K562 (cell line): ENCODE data around the gene PEX3. TPM values are rescaled to one million over a fixed set of nuclear protein-coding genes. Genes with fewer than 3 reads are reported as not detected.

ENCODE experiments used
- ARID2 ChIP-seq: fragments of 450-650 bp; IDR thresholded peaks from 2 replicates; pipeline ENCODE4 v1.6.1; 2017; ENCODE audit warnings: antibody characterized with exemption, mild to moderate bottlenecking
- BCOR ChIP-seq: fragments of 450-650 bp; IDR thresholded peaks from 2 replicates; pipeline ENCODE4 v1.6.1; 2016
- CBFA2T2 ChIP-seq: fragments of 450-650 bp; conservative IDR thresholded peaks from 2 replicates; pipeline ENCODE4 v1.6.1; 2017; ENCODE audit warnings: mild to moderate bottlenecking
- CTBP1 ChIP-seq: fragments of 450-650 bp; IDR thresholded peaks from 2 replicates; pipeline ENCODE4 v1.6.1; 2016; ENCODE audit warnings: borderline replicate concordance
- GABPB2 ChIP-seq: fragments of 250-450 bp; sonication (Bioruptor Pico); conservative IDR thresholded peaks from 2 replicates; pipeline ENCODE4 v1.5.1; 2021; ENCODE audit warnings: mild to moderate bottlenecking
- MBD2 ChIP-seq: sonication (generic); IDR thresholded peaks from 2 replicates; pipeline ENCODE4 v1.6.1; 2016; ENCODE audit warnings: low read depth, borderline replicate concordance
- MTA3 ChIP-seq: fragments of 450-650 bp; formaldehyde crosslinking; IDR thresholded peaks from 2 replicates; pipeline ENCODE4 v1.6.1; 2017; ENCODE audit warnings: mild to moderate bottlenecking, borderline replicate concordance
- PHB ChIP-seq: fragments of 250-450 bp; sonication (Bioruptor Pico); IDR thresholded peaks from 2 replicates; pipeline ENCODE4 v1.5.0; 2021
- PHB2 ChIP-seq: fragments of 450-650 bp; IDR thresholded peaks from 2 replicates; pipeline ENCODE4 v1.6.1; 2017; ENCODE audit warnings: low read depth
- RHOXF2B ChIP-seq: fragments of 250-450 bp; sonication (Bioruptor Pico); conservative IDR thresholded peaks from 2 replicates; pipeline ENCODE4 v1.5.1; 2021
- SFPQ ChIP-seq: fragments of 200-400 bp; formaldehyde crosslinking; IDR thresholded peaks from 2 replicates; pipeline ENCODE4 v1.6.1; 2017; ENCODE audit warnings: mild to moderate bottlenecking, low read depth, low read length, moderate library complexity
- TEAD4 ChIP-seq, 2 experiments: sonication (generic) in 1 of 2; formaldehyde crosslinking in 1 of 2; IDR thresholded peaks; 2 replicates each; pipeline versions ENCODE4 v1.6.1 to v1.8.0; 2012 to 2022; ENCODE audit warnings: borderline replicate concordance in 1 of 2, inconsistent platforms in 1 of 2, low read length in 1 of 2, mild to moderate bottlenecking in 1 of 2, missing genetic modification reagents in 1 of 2
- VEZF1 ChIP-seq: fragments of 200-800 bp; sonication (Bioruptor generic); IDR thresholded peaks from 2 replicates; pipeline ENCODE4 v1.6.1; 2017; ENCODE audit warnings: missing genetic modification characterization, missing compliant biosample characterization
- ZNF668 ChIP-seq: fragments of 250-450 bp; sonication (Bioruptor Pico); IDR thresholded peaks from 2 replicates; pipeline ENCODE4 v1.8.0; 2022; ENCODE audit warnings: mild to moderate bottlenecking, inconsistent platforms
- ZNF696 ChIP-seq: fragments of 250-450 bp; sonication (Bioruptor Pico); conservative IDR thresholded peaks from 2 replicates; pipeline ENCODE4 v1.4.0; 2020; ENCODE audit warnings: mild to moderate bottlenecking, moderate library complexity
- ZNF699 ChIP-seq: fragments of 250-450 bp; sonication (Bioruptor Pico); IDR thresholded peaks from 2 replicates; pipeline ENCODE4 v1.8.0; 2021; ENCODE audit warnings: mild to moderate bottlenecking, moderate library complexity; ENCODE audit not compliant: insufficient replicate concordance
- polyA plus RNA-seq, 8 experiments: library from polyadenylated mRNA; depleted of rRNA in 4 of 8; stranded (reverse) in 5 of 8; unstranded in 3 of 8; fragments of >200 nt; fragmentation: Nextera tagmentation in 2 of 8; fragmentation: Illumina TruSeq in 1 of 8; extraction: Ambion mirVana in 2 of 8; extraction: Trizol in 1 of 8; gene quantifications; 2 replicates each; pipeline versions ENCODE4 v1.2.1 to v1.2.3, GENCODE V29; 2011 to 2014; ENCODE audit warnings: inconsistent platforms in 1 of 8, missing spikeins in 1 of 8
- total RNA-seq, 7 experiments: library from RNA; depleted of rRNA in 6 of 7; stranded (reverse); fragments of >200 nt in 6 of 7; fragmentation: Illumina TruSeq in 2 of 7; extraction: Trizol in 2 of 7; gene quantifications; 2 replicates each; pipeline versions ENCODE4 v1.2.1 to v1.2.3, GENCODE V29; 2011 to 2021; ENCODE audit warnings: low replicate concordance in 1 of 7
- TF ChIP-seq, protein P1 (sequence below): sonication (generic); formaldehyde crosslinking; IDR thresholded peaks from 2 replicates; pipeline ENCODE4 v1.5.0; 2020; ENCODE audit warnings: missing genetic modification reagents
- TF ChIP-seq, protein P2 (sequence below): sonication (generic); formaldehyde crosslinking; IDR thresholded peaks from 2 replicates; pipeline ENCODE4 v1.8.0; 2023; ENCODE audit warnings: mild to moderate bottlenecking, missing genetic modification reagents
- TF ChIP-seq, protein P3 (sequence below): fragments of 450-650 bp; IDR thresholded peaks from 2 replicates; pipeline ENCODE4 v1.7.1; 2018; ENCODE audit warnings: mild to moderate bottlenecking, low read depth; ENCODE audit not compliant: partially characterized antibody

PEX3 gene
- total and polyA plus RNA-seq, 9 of the 15 experiments (the other 6 are each of a cell fraction or from before 2014, with no cell fraction given), result 17.3 to 69.6 (median 32.7) TPM

GRCh38 chr6:143450453-143451371 is at the start of gene PEX3, which contains the start of gene ADAT2 (continued):
- TF ChIP-seq, protein P1, sequence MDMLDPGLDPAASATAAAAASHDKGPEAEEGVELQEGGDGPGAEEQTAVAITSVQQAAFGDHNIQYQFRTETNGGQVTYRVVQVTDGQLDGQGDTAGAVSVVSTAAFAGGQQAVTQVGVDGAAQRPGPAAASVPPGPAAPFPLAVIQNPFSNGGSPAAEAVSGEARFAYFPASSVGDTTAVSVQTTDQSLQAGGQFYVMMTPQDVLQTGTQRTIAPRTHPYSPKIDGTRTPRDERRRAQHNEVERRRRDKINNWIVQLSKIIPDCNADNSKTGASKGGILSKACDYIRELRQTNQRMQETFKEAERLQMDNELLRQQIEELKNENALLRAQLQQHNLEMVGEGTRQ (CRISPR knock-in tag), result no peak
- no peak for TF ChIP-seq PHB2
- no peak for TF ChIP-seq PHB (CRISPR knock-in tag)
- TF ChIP-seq ZNF668 (CRISPR knock-in tag), result no peak
- peak; percentile 62 for TF ChIP-seq VEZF1 (CRISPR knock-in tag)
- TF ChIP-seq ZNF699 (CRISPR knock-in tag), result no peak
- TF ChIP-seq GABPB2 (CRISPR knock-in tag), result no peak
- no peak for TF ChIP-seq SFPQ
- peak; percentile 93 for TF ChIP-seq MBD2
- peak; percentile 55 for TF ChIP-seq TEAD4 (IDR thresholded peaks at IDR 0.05; ENCODE audit: low read length)
- TF ChIP-seq TEAD4 (CRISPR knock-in tag; IDR thresholded peaks at IDR 0.05; ENCODE audit: borderline replicate concordance), result no peak
- no peak for TF ChIP-seq ZNF696 (CRISPR knock-in tag)
- TF ChIP-seq, protein P2, sequence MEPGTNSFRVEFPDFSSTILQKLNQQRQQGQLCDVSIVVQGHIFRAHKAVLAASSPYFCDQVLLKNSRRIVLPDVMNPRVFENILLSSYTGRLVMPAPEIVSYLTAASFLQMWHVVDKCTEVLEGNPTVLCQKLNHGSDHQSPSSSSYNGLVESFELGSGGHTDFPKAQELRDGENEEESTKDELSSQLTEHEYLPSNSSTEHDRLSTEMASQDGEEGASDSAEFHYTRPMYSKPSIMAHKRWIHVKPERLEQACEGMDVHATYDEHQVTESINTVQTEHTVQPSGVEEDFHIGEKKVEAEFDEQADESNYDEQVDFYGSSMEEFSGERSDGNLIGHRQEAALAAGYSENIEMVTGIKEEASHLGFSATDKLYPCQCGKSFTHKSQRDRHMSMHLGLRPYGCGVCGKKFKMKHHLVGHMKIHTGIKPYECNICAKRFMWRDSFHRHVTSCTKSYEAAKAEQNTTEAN (CRISPR knock-in tag), result peak; percentile 75; the same call in 1 of the 2 replicates
- TF ChIP-seq, protein P3, sequence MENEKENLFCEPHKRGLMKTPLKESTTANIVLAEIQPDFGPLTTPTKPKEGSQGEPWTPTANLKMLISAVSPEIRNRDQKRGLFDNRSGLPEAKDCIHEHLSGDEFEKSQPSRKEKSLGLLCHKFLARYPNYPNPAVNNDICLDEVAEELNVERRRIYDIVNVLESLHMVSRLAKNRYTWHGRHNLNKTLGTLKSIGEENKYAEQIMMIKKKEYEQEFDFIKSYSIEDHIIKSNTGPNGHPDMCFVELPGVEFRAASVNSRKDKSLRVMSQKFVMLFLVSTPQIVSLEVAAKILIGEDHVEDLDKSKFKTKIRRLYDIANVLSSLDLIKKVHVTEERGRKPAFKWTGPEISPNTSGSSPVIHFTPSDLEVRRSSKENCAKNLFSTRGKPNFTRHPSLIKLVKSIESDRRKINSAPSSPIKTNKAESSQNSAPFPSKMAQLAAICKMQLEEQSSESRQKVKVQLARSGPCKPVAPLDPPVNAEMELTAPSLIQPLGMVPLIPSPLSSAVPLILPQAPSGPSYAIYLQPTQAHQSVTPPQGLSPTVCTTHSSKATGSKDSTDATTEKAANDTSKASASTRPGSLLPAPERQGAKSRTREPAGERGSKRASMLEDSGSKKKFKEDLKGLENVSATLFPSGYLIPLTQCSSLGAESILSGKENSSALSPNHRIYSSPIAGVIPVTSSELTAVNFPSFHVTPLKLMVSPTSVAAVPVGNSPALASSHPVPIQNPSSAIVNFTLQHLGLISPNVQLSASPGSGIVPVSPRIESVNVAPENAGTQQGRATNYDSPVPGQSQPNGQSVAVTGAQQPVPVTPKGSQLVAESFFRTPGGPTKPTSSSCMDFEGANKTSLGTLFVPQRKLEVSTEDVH, result peak; percentile 74
- no peak for TF ChIP-seq RHOXF2B
- TF ChIP-seq BCOR, result peak; percentile 78
- peak; percentile 97 for TF ChIP-seq CTBP1
- peak; percentile 18; the same call in 1 of the 2 replicates for TF ChIP-seq CBFA2T2
- TF ChIP-seq MTA3, result peak; percentile 98
- TF ChIP-seq ARID2, result 0 out of 2 replicates have a peak, but pooled peaks have one; percentile 17
